ENCODE results near the gene NPB. TPM values are rescaled to one million over a fixed set of nuclear protein-coding genes. Genes with fewer than 3 reads are reported as not detected.
A peak's percentile ranks its signal among the peaks of the same experiment; 100 is the strongest.

Gene NPB
- total RNA-seq, 1 experiment from 2014 or later, result 0.34 TPM

DNA sequence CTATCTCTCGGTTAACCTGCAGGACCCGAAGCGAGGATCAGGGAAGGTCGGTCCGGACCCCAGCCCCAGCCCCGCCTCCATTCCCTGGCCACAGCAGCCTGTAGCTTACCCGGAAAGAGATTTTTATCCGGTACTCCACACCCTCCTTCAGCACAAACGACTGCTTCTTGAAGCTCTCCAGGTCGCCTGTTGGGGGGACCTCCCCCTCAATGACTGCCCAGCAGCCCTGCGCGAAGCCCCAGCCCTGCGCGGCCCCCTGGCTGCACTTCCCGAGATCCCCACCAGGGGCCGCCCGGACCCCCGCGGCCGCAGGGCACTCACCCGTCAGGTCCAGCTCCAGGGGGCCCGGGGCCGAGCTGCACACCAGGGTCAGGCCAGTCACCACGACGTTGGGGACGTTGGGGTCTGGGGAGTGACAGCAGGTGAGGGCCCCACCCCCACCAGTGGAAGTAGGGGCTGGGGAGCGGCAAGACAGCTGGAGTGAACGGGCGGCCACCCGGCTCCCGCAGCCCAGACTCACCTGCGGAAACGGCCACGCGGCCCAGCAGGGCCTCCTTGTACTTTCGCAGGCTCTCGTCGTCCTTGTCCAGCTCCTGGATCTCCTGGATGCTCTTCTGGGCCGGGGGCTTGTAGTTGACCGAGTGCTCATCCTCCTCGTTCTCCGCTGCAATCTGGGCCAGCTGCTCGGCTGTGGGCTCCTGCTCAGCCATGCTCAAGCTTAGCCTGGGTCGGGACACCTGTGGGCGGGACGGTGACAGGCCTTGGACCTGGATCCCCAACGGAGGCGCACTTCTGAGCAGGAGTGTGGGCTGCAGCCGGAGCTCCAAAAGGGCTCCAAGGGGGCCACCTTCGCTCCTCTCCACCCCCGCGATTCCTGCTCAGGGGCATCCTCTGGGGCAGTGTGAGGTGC, 32.6 kb upstream of the NPB start:
- peak; percentile 56 for DNase-seq (ENCODE audit: low read depth)

DNA sequence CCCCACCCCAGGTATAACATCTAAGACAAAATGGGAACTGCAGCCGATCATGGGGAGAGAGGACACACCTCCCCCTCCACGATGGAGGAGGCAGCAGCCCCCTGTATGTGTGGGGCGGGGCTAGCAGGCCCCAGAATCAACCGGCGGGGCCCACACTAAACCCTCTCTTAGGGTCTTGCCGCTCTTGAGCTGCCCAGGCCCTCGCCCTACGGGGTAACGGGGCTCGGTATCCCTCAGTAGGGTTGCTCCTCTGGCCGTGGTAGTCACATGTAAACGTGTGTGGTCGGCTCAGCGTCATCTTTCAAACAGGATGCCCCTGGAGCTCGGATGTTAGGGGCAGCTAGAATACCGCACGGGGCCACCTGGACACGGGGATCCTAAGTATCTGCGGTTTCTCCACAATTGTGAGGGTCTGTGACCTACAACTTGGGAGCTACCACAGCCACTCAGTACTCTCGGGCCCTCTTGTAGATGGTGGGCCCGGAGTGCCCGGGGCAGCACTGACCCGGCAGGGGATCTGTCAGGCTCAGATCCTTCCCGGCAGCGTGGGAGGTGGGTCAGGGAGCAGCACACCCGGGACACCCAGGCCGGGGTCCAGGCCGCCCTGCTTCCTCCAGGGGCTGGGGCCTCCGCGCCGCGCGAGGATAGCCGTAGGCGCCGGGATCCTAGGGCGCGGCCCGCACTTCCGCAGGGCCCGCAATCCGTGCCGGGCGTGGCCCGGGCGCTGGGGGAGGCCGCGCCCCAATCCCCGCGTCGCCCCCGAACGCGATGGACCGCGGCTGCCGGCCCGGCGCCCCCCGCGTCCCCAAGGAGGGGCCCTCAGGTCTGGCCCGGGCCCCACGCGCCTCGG, 31.7 kb upstream of the NPB start:
- peak; percentile 57 for DNase-seq (ENCODE audit: low read depth)

DNA sequence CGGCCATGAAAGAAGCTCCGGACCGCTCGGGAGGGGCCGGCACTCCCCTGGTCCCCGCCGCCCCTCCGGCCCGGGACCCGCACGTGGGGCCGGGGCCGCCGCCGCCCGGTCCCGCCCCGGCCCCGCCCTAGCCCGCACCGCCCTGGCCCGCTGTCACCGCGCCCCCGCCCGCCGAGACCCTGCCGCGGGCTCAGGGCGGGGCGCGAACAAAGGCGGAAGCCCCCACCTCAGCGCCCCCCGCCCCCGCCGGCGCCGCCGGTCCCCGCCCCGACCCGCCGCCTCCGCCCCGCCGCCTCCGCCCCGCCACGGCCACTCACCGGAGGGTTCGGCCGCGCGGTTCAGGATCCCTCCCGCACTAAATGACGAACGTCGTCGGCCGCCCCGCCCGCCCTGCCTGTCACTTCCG, 31.1 kb upstream of the NPB start, which contains the start of gene ARHGDIA:
ARHGDIA (minus strand) TSS at position 357 of the 406 bp plus-strand sequence. CDS start 1,407 bp downstream, outside the sequence.
- DNase-seq (ENCODE audit: low read depth), result no peak

- peak; percentile 76 for DNase-seq (ENCODE audit: low read depth)
Observed at GRCh38 chr17:81871387-81872230, 30.4 kb upstream of the NPB start.

DNA sequence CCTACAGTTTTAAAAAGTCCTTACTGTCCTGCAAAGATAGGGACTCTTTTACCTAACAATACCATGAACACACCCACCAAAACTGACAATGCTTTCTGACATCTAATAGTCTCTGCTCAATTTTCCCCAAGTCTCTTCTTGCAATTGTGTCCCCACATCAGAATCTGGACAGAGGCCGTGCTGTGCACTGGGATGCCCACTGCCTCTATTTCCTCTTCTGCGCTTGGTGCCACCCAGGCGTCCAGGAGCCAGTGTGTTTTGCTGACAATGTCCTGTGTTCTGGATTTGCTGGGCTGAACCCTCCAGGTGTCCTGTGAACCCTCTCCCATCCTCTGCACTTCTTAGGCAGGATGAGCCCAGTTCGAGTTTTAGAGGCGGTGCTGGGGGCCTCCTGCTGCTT, 24.5 kb upstream of the NPB start:
- DNase-seq (ENCODE audit: low read depth), result no peak

DNA sequence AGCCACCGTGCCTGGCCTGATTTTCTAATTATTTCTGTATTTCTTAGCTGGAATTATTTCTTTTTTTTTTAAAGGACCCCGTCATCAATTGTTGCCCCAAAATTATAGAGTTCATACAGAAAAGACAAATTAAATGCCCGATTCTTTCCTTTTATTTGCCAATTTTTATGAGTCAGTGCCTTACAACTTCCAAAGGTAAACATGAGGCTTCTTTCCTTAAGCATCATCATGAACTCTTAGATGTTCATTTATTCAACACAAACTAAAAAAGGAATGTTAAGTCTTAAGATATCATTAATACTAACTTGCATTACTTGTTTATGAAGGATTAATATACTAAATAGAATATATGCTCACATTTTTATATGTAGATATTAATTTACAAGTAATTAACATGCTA, 23.7 kb upstream of the NPB start:
- DNase-seq (ENCODE audit: low read depth), result no peak

GRCh38 chr17:81879121-81879520, 22.9 kb upstream of the NPB start:
- no peak for DNase-seq (ENCODE audit: low read depth)

DNA sequence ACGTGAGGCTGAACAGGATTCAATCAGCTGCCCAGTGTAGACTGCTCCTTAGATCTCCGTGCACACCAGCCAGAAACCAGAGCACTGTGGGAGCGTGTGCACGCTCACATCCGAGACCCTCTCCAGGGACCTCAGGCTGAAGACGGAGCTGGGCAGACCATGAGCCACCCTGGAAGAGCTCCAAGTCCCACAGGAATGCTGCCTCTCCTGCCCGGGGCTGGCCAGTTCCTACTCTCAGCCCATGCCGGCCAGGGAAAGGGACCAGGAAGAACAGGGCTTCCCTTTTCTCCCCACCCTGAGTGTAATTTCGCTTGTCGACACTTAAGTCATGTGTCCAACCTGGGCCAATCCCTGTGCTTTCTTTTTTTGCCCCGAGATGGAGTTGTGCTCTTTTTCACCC, 17.5 kb upstream of the NPB start:
- DNase-seq (ENCODE audit: low read depth), result no peak

DNA sequence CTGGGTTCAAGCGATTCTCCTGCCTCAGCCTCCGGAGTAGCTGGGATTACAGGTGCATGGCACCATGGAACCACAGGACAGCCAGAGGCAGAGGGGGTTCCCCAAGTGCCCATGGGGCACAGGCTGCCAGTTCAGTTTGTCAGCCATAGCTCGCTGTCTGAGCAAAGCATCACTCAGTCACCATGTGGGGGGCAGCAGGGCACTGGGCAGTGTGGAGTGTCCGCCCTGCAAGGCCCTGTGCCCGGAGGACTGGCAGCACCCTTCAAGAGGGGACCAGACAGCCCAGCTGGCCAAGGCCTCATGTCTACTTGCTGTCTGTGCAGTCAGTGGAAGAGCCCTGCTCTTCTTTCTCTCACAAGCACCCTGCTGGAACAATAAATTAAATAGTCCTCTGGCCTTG, 17.1 kb upstream of the NPB start:
- no peak for DNase-seq (ENCODE audit: low read depth)

DNA sequence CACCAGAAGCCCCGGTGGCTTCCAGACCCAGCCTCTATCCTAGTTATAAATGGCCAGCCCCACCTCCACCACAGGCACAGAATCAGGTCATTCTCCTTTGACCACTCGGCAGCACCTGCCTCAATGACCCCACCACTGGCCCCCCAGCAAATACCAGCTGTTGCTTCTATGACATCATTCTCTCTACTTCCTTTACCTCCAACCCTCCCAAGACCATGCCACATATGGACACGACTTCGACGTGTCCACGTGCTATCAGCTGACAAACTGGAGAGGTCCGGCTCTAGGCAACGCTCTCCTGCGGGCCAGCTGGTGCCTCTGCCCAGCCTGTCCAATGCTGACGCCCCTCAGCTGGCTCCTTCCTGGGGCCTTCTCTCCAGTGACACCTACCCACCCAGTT, 16.6 kb upstream of the NPB start:
- DNase-seq (ENCODE audit: low read depth), result no peak

DNA sequence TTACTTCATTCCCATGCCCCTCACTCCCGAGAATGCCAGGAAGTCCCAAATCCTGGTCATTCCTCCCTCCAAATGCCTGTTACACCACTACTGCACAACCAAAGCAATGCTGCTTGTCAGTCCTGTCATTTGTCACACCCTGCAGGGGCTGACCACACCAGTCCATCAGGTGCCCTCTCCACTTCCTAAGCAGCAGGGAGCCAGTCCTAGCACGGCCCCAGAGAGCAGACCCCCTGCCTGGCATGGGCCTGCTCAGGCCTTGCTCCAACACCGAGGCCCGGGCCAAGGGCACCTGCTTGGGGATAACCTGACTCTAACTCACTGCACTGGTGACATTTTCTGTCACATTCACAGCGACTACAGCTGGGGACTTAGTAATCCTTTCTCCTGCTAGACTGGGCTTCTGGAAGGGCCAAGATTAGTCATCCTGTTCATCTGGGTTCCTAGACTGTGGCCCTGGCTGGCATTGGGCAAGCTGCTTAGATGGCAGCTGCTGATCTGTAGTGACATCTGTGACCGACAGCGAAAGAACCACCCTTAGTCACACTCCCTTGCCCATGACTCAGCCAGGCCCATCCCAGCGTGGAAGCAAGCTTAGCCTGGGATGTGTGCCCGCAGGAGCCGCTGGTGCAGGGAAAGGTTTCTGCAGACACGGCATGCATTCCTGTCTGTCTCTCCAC, 16.0 kb upstream of the NPB start:
- peak; percentile 88 for DNase-seq (ENCODE audit: low read depth)

GRCh38 chr17:81888105-81888987, 13.7 kb upstream of the NPB start:
- DNase-seq (ENCODE audit: low read depth), result no peak

GRCh38 chr17:81888988-81889595, 12.9 kb upstream of the NPB start:
- no peak for DNase-seq (ENCODE audit: low read depth)

GRCh38 chr17:81889602-81890001, 12.4 kb upstream of the NPB start:
- DNase-seq (ENCODE audit: low read depth), result no peak

DNA sequence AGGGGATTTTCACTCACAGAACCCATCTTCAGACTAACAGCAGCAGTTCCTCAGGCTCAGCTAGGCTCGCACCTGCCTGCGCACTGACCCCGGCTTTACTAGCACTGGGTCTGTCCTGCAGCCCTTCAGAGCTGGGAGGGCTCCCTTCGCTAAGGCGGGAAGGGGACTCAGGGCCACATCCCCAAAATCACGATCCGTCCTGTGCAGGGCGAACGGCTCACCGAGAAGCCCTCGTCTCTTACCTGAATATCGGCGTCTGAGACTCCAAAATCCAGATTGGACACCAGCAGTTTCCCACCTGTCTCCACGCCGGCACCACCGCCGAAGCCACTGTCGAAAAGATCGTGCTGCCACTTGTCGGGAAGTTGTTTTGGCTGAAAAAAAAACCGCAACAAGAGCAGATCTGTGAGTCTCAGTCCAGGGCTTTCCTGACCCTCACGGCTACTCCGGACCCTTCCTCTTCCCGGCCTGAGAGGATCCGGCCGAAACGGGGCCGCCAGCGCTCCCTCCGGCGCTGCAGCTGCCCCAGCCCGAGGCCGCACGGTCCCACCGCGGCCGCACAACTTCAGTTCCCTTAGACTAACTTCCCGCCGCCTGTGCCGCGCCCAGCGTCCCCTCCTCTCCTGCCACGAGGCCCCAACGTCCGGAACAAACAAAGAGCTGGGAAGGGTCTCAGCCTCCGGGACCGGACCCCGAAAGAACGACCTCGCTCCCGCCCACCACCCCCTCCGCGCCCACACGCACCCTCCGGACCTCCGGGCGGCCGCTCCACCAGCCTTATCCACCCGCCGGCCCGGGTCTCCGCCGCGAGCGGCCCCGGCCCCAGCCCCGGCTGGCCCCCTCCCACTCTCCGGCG, 11.4 kb upstream of the NPB start:
- no peak for DNase-seq (ENCODE audit: low read depth)

DNA sequence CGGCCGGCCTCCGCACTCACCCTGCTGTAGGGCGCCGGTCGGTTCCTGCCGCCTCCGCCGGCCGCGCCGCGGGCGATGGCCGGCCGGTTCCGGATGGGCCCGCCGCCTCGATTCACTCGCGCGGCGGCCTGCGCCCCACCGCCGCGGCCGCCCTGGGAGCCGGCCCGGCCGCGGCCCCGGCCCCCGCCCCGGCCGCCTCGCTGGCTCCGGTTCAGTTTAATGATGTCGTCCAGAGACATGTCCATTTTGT, 10.8 kb upstream of the NPB start:
- no peak for DNase-seq (ENCODE audit: low read depth)

- no peak for DNase-seq (ENCODE audit: low read depth)
Observed at GRCh38 chr17:81895400-81895799, 6.6 kb upstream of the NPB start.

DNA sequence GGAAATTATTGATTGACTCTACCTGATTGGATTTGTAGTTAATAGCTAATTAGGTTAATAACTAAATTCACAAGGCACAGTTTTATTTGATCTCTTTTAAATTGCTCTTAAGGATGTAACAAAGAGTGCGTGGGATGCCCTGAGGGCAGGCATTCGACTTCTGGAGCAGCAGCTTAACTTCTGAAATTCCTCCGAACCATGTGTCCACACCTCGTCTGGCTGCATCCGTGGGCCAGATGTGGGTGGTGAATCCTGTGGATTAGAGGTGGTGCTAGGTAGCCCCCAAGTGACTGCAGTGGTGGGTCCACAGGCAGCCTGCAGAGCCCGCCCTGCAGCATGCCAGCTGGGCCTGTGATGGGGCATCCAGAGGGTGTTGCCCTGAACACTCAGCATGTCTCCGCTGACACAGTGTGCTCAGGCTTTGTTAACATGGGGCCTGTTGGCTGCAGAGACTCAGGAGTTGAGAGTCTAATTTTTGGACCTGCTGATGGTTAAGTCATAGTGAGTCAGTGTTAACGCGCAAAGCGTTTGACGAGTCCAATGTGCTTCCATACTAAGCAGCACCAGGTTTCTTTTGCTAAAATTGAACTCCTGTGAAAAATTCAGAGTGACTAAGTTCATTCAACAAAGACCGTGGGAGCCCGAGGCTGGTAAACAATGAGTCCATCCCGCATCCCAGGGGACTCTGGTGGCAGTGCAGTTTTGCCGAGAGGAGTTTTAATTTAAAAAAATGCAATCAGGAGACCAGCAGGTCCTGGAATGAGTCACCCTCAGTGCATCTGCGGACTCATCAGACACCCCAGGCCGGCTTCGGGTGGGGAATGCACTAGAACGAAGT, 3.8 kb upstream of the NPB start:
- DNase-seq (ENCODE audit: low read depth), result peak; percentile 97
